IMR-90 (cell line): ENCODE results near the gene PPRC1. TPM values are rescaled to one million over a fixed set of nuclear protein-coding genes. Genes with fewer than 3 reads are reported as not detected.
"Not testable (repeated sequence)": the region's sequence is repeated elsewhere in the genome, so short reads cannot be mapped to it uniquely, and the experiment has no call there.

Experiments
- ATAC-seq: fragments of 200-7000 bp; cut with Tn5 transposase; 2 replicates; pipeline ENCODE4 v1.9.1; 2020; ENCODE audit warnings: low read depth, mild to moderate bottlenecking, moderate library complexity
- BruUV-seq: library from RNA; stranded (reverse); fragments of 400-500 nt; replicated peaks from 2 replicates; lab custom pipeline; 2021; lab: Mats Ljungman, UMichigan
- CTCF ChIA-PET: fragments of 300-600 bp; formaldehyde crosslinking; extraction: SDS; loops from one replicate; lab custom pipeline; 2021; ENCODE audit warnings: antibody characterized with exemption; lab: Yijun Ruan, JAX
- POLR2A ChIA-PET: fragments of 300-600 bp; sonication (Branson Sonifier 250); formaldehyde crosslinking; loops from one replicate; lab custom pipeline; 2022; ENCODE audit warnings: antibody characterized with exemption; ENCODE audit not compliant: unreplicated experiment; lab: Charles Lee
- DNase-seq: peaks from one replicate; pipeline ENCODE4 v3.0.0; 2013
- H2AFZ ChIP-seq: replicated peaks from 2 replicates; pipeline ENCODE3; 2013; ENCODE audit warnings: low read length, mild to moderate bottlenecking; ENCODE audit not compliant: poor library complexity
- H2AK5ac ChIP-seq: 2 replicates; pipeline ENCODE4 v1.6.1; 2013; ENCODE audit warnings: low read depth, low read length, inconsistent platforms
- H2AK9ac ChIP-seq: replicated peaks from 2 replicates; pipeline ENCODE3; 2013; ENCODE audit warnings: mild to moderate bottlenecking, low read depth, low read length, moderate library complexity; ENCODE audit not compliant: poor library complexity
- H2BK120ac ChIP-seq: 2 replicates; pipeline ENCODE4 v1.6.1; 2013; ENCODE audit warnings: low read depth, low read length, inconsistent platforms
- H2BK15ac ChIP-seq: 3 replicates; pipeline ENCODE4 v1.6.1; 2013; ENCODE audit warnings: low read depth, low read length, inconsistent platforms
- H2BK20ac ChIP-seq: 2 replicates; pipeline ENCODE4 v1.6.1; 2013; ENCODE audit warnings: low read depth, mild to moderate bottlenecking, inconsistent platforms, low read length, moderate library complexity
- H2BK5ac ChIP-seq: 2 replicates; pipeline ENCODE4 v1.6.1; 2013; ENCODE audit warnings: mild to moderate bottlenecking, low read depth, low read length, inconsistent platforms; ENCODE audit not compliant: poor library complexity, severe bottlenecking
- H3K14ac ChIP-seq: replicated peaks from 2 replicates; pipeline ENCODE4 v1.6.1; 2013; ENCODE audit warnings: low read depth, low read length, inconsistent platforms
- H3K18ac ChIP-seq: 2 replicates; pipeline ENCODE4 v1.6.1; 2013; ENCODE audit warnings: low read depth, low read length, control low read depth
- H3K23ac ChIP-seq: 2 replicates; pipeline ENCODE4 v1.6.1; 2013; ENCODE audit warnings: low read depth, low read length, inconsistent platforms
- H3K27ac ChIP-seq: 2 replicates; pipeline ENCODE4 v1.5.1; 2013; ENCODE audit warnings: mild to moderate bottlenecking, control low read depth, low read length; ENCODE audit not compliant: insufficient read depth
- H3K27me3 ChIP-seq: 2 replicates; pipeline ENCODE4 v1.6.1; 2013; ENCODE audit warnings: low read length; ENCODE audit not compliant: control insufficient read depth, insufficient read depth
- H3K36me3 ChIP-seq: 2 replicates; pipeline ENCODE4 v1.6.1; 2013; ENCODE audit warnings: low read length, mixed read lengths; ENCODE audit not compliant: control insufficient read depth, insufficient read depth
- H3K4ac ChIP-seq: 2 replicates; pipeline ENCODE4 v1.6.1; 2013; ENCODE audit warnings: low read depth, low read length, inconsistent platforms
- H3K4me1 ChIP-seq: 2 replicates; pipeline ENCODE4 v1.6.1; 2013; ENCODE audit warnings: low read length, mixed read lengths; ENCODE audit not compliant: control insufficient read depth, insufficient read depth
- H3K4me2 ChIP-seq: 2 replicates; pipeline ENCODE4 v1.6.1; 2013; ENCODE audit warnings: low read depth, mild to moderate bottlenecking, control low read depth, low read length, moderate library complexity
- H3K4me3 ChIP-seq: 2 replicates; pipeline ENCODE4 v1.5.1; 2013; ENCODE audit warnings: low read depth, mild to moderate bottlenecking, control low read depth, low read length, moderate library complexity; ENCODE audit not compliant: insufficient read depth
- H3K56ac ChIP-seq: 2 replicates; pipeline ENCODE4 v1.6.1; 2013; ENCODE audit warnings: low read length, inconsistent platforms; ENCODE audit not compliant: insufficient read depth; ENCODE audit errors: extremely low read depth
- H3K79me1 ChIP-seq, 2 experiments: 2 replicates each; pipeline ENCODE4 v1.6.1; 2013; ENCODE audit warnings: low read length in 2 of 2, inconsistent platforms in 1 of 2, low read depth in 1 of 2
- H3K9ac ChIP-seq: 2 replicates; pipeline ENCODE4 v1.6.1; 2013; ENCODE audit warnings: low read depth, low read length, control low read depth
- H3K9me1 ChIP-seq: 2 replicates; pipeline ENCODE4 v1.6.1; 2013; ENCODE audit warnings: low read length, inconsistent platforms; ENCODE audit not compliant: insufficient read depth
- H3K9me3 ChIP-seq: 2 replicates; pipeline ENCODE4 v1.6.1; 2013; ENCODE audit warnings: low read length; ENCODE audit not compliant: control insufficient read depth, insufficient read depth
- H4K20me1 ChIP-seq: 2 replicates; pipeline ENCODE4 v1.6.1; 2013; ENCODE audit warnings: low read length, inconsistent platforms; ENCODE audit not compliant: insufficient read depth
- H4K5ac ChIP-seq: 2 replicates; pipeline ENCODE4 v1.6.1; 2013; ENCODE audit warnings: mild to moderate bottlenecking, low read depth, low read length, control low read depth
- H4K8ac ChIP-seq, 2 experiments: 2 replicates each; pipeline ENCODE4 v1.6.1; 2013; ENCODE audit warnings: low read depth in 2 of 2, low read length in 2 of 2, control low read depth in 1 of 2, inconsistent platforms in 1 of 2
- H4K91ac ChIP-seq: 2 replicates; pipeline ENCODE4 v1.6.1; 2013; ENCODE audit warnings: low read depth, low read length, inconsistent platforms; ENCODE audit not compliant: insufficient read depth
- WGBS, 2 experiments: methylation state at CpG; one replicate each; pipeline versions ENCODE4 v1.1.5 to v1.1.7; 2013; ENCODE audit warnings: missing lambda C conversion rate in 2 of 2; ENCODE audit not compliant: insufficient read length in 1 of 2; ENCODE audit errors: extremely low coverage in 2 of 2; 5-methylcytosine and 5-hydroxymethylcytosine counted together
- dilution Hi-C: fragments of 300-500 bp; cut with HindIII; formaldehyde crosslinking; loops from one replicate; pipeline ENCODE4 v1.14.3; 2018; ENCODE audit warnings: low sequenced_read_pairs; ENCODE audit not compliant: unreplicated experiment
- in situ Hi-C: fragments of 300-500 bp; cut with MboI; formaldehyde crosslinking; loops from 3 replicates; pipeline ENCODE4 v1.14.3; 2019; ENCODE audit warnings: low sequenced_read_pairs, inconsistent platforms, mixed read lengths
- intact Hi-C: fragments of 100-400 bp; cut with micrococcal nuclease; formaldehyde crosslinking; loops from 2 replicates; pipeline ENCODE4 v1.10.0; 2022
- polyA plus RNA-seq, 3 experiments: library from polyadenylated mRNA; depleted of rRNA; stranded (reverse); fragments of >200 nt; gene quantifications; 2 replicates each; pipeline ENCODE4 v1.2.3, GENCODE V29; 2012; ENCODE audit warnings: low replicate concordance in 1 of 3
- total RNA-seq: library from RNA; depleted of rRNA; stranded (reverse); fragments of >200 nt; gene quantifications from 2 replicates; pipeline ENCODE4 v1.2.3, GENCODE V29; 2012

Gene PPRC1
- total and polyA plus RNA-seq, 2 of the 4 experiments (the other 2 are of a cell fraction) = 11.8 to 38.7 TPM

DNA sequence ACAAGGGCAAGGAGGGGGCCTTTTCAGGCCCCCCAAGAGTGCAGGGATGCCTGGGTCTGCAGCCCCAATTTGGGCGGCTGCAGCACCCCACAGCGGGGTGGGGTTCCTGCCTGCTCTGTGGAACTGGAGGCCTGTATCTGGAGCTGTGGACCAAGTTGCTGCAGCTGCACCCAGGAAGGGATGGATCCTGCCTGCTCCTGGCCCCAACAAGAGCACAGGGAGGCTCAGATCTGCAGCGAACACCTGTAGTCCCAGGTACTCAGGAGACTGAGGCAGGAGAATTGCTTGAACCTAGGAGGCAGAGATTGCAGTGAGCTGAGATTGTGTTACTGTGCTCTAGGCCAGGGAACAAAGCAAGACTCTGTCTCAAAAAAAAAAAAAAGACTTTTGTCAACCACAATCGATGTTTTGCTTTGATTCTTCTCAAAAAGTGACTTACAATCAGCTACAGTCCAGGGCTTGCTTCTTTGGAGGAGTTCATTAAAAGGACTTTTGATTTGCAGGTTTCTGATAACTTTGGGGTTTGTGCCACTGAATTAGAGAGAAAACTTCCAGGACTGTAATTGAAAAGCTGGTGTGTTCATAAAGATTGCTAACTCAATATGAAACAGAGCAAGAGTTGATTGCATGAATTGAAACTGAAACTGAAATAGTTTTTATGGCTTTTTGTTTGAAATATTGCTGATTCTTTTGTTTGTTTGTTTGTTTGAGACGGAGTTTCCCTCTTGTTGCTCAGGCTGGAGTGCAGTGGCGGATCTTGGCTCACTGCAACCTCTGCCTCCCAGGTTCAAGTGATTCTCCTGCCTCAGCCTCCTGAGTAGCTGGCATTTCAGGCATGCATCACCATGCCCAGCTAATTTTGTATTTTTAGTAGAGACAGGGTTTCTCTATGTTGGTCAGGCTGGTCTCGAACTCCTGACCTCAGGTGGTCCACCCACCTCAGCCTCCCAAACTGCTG lies 56.4 kb downstream of the PPRC1 start:
- ATAC-seq, H3K18ac ChIP-seq, H2BK5ac ChIP-seq, DNase-seq, H3K79me1 ChIP-seq, H3K9me1 ChIP-seq, H4K20me1 ChIP-seq, in situ Hi-C loops, H3K9ac ChIP-seq, H2AK5ac ChIP-seq, H3K4ac ChIP-seq, H3K56ac ChIP-seq, dilution Hi-C loops, H2AK9ac ChIP-seq, H3K27me3 ChIP-seq, H4K5ac ChIP-seq, H3K23ac ChIP-seq, H2BK120ac ChIP-seq, H3K4me1 ChIP-seq, H3K14ac ChIP-seq, H3K27ac ChIP-seq, H4K8ac ChIP-seq, H2BK20ac ChIP-seq, H2BK15ac ChIP-seq, H4K91ac ChIP-seq, H3K4me3 ChIP-seq, H3K36me3 ChIP-seq, BruUV-seq, H3K4me2 ChIP-seq, H2AFZ ChIP-seq: not testable (repeated sequence)
- CTCF ChIA-PET = interaction anchor here (0.6 to 1.3 kb wide), 3 partner anchors 20 to 192 kb away, joined by 3 to 4 read pairs (median 4); no protein-coding TSS in a partner anchor
- 59% methylated on average over 3 of the region's 7 CpGs; no CpG with 5 or more reads in 1 of the 2 experiments for WGBS, 2 experiments
- peaks cover 16% of the 10 kb centered on the region for H3K9me3 ChIP-seq
- POLR2A ChIA-PET = interaction anchor here (0.6 to 0.7 kb wide), 2 partner anchors 20 to 231 kb away, joined by 3 to 7 read pairs; no protein-coding TSS in a partner anchor
- intact Hi-C loops = loop anchor here (5.0 kb wide), 1 partner anchor 33 kb away; no protein-coding TSS in a partner anchor
